GM12878 (cell line): ENCODE measurements around the gene STAMBP. TPM values are rescaled to one million over a fixed set of nuclear protein-coding genes. Genes with fewer than 3 reads are reported as not detected.

Experiments
- CEBPB ChIP-seq, 2 experiments: fragments of 150-350 bp in 1 of 2; IDR thresholded peaks; 2 replicates each; pipeline ENCODE4 v1.6.1; 2012 to 2014; ENCODE audit warnings: low read depth in 2 of 2, low read length in 2 of 2, borderline replicate concordance in 1 of 2, inconsistent platforms in 1 of 2
- CREM ChIP-seq: IDR thresholded peaks from 2 replicates; pipeline ENCODE4 v1.6.1; 2014; ENCODE audit warnings: antibody characterized with exemption, low read depth
- ELK1 ChIP-seq: IDR thresholded peaks from 2 replicates; pipeline ENCODE4 v1.6.1; 2012; ENCODE audit warnings: low read depth, low read length, improper control_type of control experiment
- FOS ChIP-seq: IDR thresholded peaks from 3 replicates; pipeline ENCODE4 v1.6.1; 2011; ENCODE audit warnings: borderline replicate concordance; ENCODE audit not compliant: insufficient read length; ENCODE audit errors: extremely low read depth
- FOXK2 ChIP-seq: fragments of 450-650 bp; IDR thresholded peaks from 2 replicates; pipeline ENCODE4 v1.6.1; 2017; ENCODE audit warnings: mild to moderate bottlenecking, moderate library complexity
- GABPA ChIP-seq: IDR thresholded peaks from 2 replicates; pipeline ENCODE4 v1.6.1; 2014; ENCODE audit warnings: antibody characterized with exemption, low read depth, mild to moderate bottlenecking, inconsistent platforms
- GATAD2B ChIP-seq: fragments of 450-650 bp; conservative IDR thresholded peaks from 2 replicates; pipeline ENCODE4 v1.6.1; 2017; ENCODE audit warnings: low read depth, mild to moderate bottlenecking, moderate library complexity
- IRF3 ChIP-seq: fragments of 450-650 bp; IDR thresholded peaks from 2 replicates; pipeline ENCODE4 v1.6.1; 2014; ENCODE audit warnings: mild to moderate bottlenecking
- IRF4 ChIP-seq: IDR thresholded peaks from 2 replicates; pipeline ENCODE4 v1.6.1; 2011; ENCODE audit warnings: low read depth, low read length
- JUNB ChIP-seq: IDR thresholded peaks from 2 replicates; pipeline ENCODE4 v1.6.1; 2016; ENCODE audit warnings: antibody characterized with exemption, mild to moderate bottlenecking
- JUND ChIP-seq: IDR thresholded peaks from 2 replicates; pipeline ENCODE4 v1.6.1; 2012; ENCODE audit warnings: low read depth, mild to moderate bottlenecking, low read length, improper control_type of control experiment, moderate library complexity
- NR2C1 ChIP-seq: fragments of 450-650 bp; IDR thresholded peaks from 2 replicates; pipeline ENCODE4 v1.6.1; 2017; ENCODE audit warnings: antibody characterized with exemption, mild to moderate bottlenecking, moderate library complexity
- POLR2AphosphoS5 ChIP-seq: IDR thresholded peaks from 2 replicates; pipeline ENCODE4 v1.6.1; 2011; ENCODE audit warnings: mild to moderate bottlenecking, low read length, inconsistent platforms
- RAD51 ChIP-seq: fragments of 450-650 bp; IDR thresholded peaks from 2 replicates; pipeline ENCODE4 v1.6.1; 2016; ENCODE audit warnings: moderate library complexity, mild to moderate bottlenecking, inconsistent platforms
- RELA ChIP-seq: fragments of 450-650 bp; IDR thresholded peaks from 2 replicates; pipeline ENCODE4 v1.8.0; 2014; ENCODE audit warnings: borderline replicate concordance; ENCODE audit not compliant: partially characterized antibody
- RFX5 ChIP-seq: IDR thresholded peaks from 2 replicates; pipeline ENCODE4 v1.6.1; 2011; ENCODE audit warnings: low read depth, low read length, improper control_type of control experiment
- SIX5 ChIP-seq: IDR thresholded peaks from 2 replicates; pipeline ENCODE4 v1.6.1; 2011; ENCODE audit warnings: mild to moderate bottlenecking, low read depth, low read length, moderate library complexity; ENCODE audit not compliant: severe bottlenecking
- STAT3 ChIP-seq: IDR thresholded peaks from 2 replicates; pipeline ENCODE4 v1.6.1; 2011; ENCODE audit warnings: low read depth, low read length, improper control_type of control experiment
- ZBED1 ChIP-seq: IDR thresholded peaks from 2 replicates; pipeline ENCODE4 v1.6.1; 2016; ENCODE audit warnings: borderline replicate concordance
- ZBTB40 ChIP-seq: fragments of 450-650 bp; IDR thresholded peaks from 2 replicates; pipeline ENCODE4 v1.6.1; 2016; ENCODE audit warnings: mild to moderate bottlenecking, moderate library complexity, borderline replicate concordance
- polyA plus RNA-seq, 11 experiments: library from polyadenylated mRNA; depleted of rRNA in 4 of 11; unstranded in 6 of 11; stranded (reverse) in 5 of 11; fragments of >200 nt; fragmentation: Nextera tagmentation in 4 of 11; fragmentation: Illumina TruSeq in 1 of 11; extraction: Ambion mirVana in 4 of 11; extraction: Trizol in 1 of 11; gene quantifications; 1 replicate in 1 of 11; 2 replicates in 10 of 11; pipeline versions ENCODE4 v1.2.1 to v1.2.3, GENCODE V29; 2011 to 2016; ENCODE audit warnings: inconsistent platforms in 2 of 11, missing spikeins in 2 of 11, low read depth in 1 of 11
- total RNA-seq, 4 experiments: library from RNA; depleted of rRNA in 3 of 4; stranded (reverse); fragments of >200 nt in 3 of 4; fragmentation: Illumina TruSeq in 1 of 4; extraction: Trizol in 1 of 4; gene quantifications; 2 replicates each; pipeline versions ENCODE4 v1.2.1 to v1.2.3, GENCODE V29; 2013 to 2021
- TF ChIP-seq, protein P1 (sequence below): fragments of 450-650 bp; IDR thresholded peaks from 2 replicates; pipeline ENCODE4 v1.6.1; 2017; ENCODE audit warnings: mild to moderate bottlenecking, low read depth, inconsistent platforms; ENCODE audit not compliant: poor library complexity, severe bottlenecking

The STAMBP gene
- total and polyA plus RNA-seq, 10 of the 15 experiments (the other 5 are each of a cell fraction or from before 2014, with no cell fraction given): 38.9 to 84.1 (median 69.7) TPM

- TF ChIP-seq IRF3 (no peak), GATAD2B (no peak), CREM (0 out of 2 replicates have a peak, but pooled peaks have one; percentile 17), SIX5 (no peak), NR2C1 (no peak; the same call in 1 of the 2 replicates), JUNB (no peak; the same call in 1 of the 2 replicates), RELA (no peak), RAD51 (no peak; the same call in 1 of the 2 replicates), GABPA (no peak), CEBPB (IDR thresholded peaks at IDR 0.05; ENCODE audit: borderline replicate concordance in 1 of 2, low read depth in 2 of 2, low read length in 2 of 2) (no peak), ZBTB40 (no peak), FOS (no peak), FOXK2 (no peak), POLR2AphosphoS5 (no peak), STAT3 (no peak), ZBED1 (no peak), ELK1 (no peak), RFX5 (no peak), IRF4 (no peak), JUND (no peak)
- TF ChIP-seq, protein P1, sequence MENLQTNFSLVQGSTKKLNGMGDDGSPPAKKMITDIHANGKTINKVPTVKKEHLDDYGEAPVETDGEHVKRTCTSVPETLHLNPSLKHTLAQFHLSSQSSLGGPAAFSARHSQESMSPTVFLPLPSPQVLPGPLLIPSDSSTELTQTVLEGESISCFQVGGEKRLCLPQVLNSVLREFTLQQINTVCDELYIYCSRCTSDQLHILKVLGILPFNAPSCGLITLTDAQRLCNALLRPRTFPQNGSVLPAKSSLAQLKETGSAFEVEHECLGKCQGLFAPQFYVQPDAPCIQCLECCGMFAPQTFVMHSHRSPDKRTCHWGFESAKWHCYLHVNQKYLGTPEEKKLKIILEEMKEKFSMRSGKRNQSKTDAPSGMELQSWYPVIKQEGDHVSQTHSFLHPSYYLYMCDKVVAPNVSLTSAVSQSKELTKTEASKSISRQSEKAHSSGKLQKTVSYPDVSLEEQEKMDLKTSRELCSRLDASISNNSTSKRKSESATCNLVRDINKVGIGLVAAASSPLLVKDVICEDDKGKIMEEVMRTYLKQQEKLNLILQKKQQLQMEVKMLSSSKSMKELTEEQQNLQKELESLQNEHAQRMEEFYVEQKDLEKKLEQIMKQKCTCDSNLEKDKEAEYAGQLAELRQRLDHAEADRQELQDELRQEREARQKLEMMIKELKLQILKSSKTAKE: peak; percentile 71
Measured at GRCh38 chr2:73896362-73897239, 67.8 kb downstream of the STAMBP start (continued).
